CD14-positive monocyte (primary cell): Measurements from ENCODE around the gene RAB27B. TPM values are rescaled to one million over a fixed set of nuclear protein-coding genes. Genes with fewer than 3 reads are reported as not detected.

ENCODE experiments used
- DNase-seq, 3 donors: peaks; one replicate each; pipeline ENCODE4 v3.0.0-alpha.2; 2011 to 2022
- H2AFZ ChIP-seq: 2 replicates; pipeline ENCODE4 v1.6.0; 2012; ENCODE audit warnings: mild to moderate bottlenecking, low read depth, low read length, inconsistent platforms; ENCODE audit not compliant: insufficient read depth, poor library complexity, severe bottlenecking
- H3K27ac ChIP-seq, 2 donors: 1 replicate in 1 of 2; 2 replicates in 1 of 2; pipeline ENCODE4 v1.5.1; 2012 to 2013; ENCODE audit warnings: low read length in 2 of 2, control low read depth in 1 of 2, inconsistent platforms in 1 of 2, low read depth in 1 of 2, mild to moderate bottlenecking in 1 of 2
- H3K27me3 ChIP-seq, 2 donors: one replicate each; pipeline versions ENCODE4 v1.6.0 to v1.6.1; 2011 to 2013; ENCODE audit warnings: low read length in 2 of 2; ENCODE audit not compliant: control insufficient read depth in 2 of 2, insufficient read depth in 2 of 2
- H3K36me3 ChIP-seq, 2 donors: replicated peaks in 1 of 2; 1 replicate in 1 of 2; 2 replicates in 1 of 2; pipeline versions ENCODE4 v1.5.1 to v1.6.1; 2012 to 2013; ENCODE audit warnings: low read length in 2 of 2, control low read depth in 1 of 2, inconsistent platforms in 1 of 2, mild to moderate bottlenecking in 1 of 2; ENCODE audit not compliant: insufficient read depth in 2 of 2, control insufficient read depth in 1 of 2
- H3K4me1 ChIP-seq, 2 donors: 1 replicate in 1 of 2; 2 replicates in 1 of 2; pipeline versions ENCODE4 v1.5.1 to v1.6.1; 2012 to 2013; ENCODE audit warnings: low read length in 2 of 2, control low read depth in 1 of 2, inconsistent platforms in 1 of 2, mild to moderate bottlenecking in 1 of 2, moderate library complexity in 1 of 2; ENCODE audit not compliant: insufficient read depth in 2 of 2, control insufficient read depth in 1 of 2
- H3K4me2 ChIP-seq: replicated peaks from 2 replicates; pipeline ENCODE3; 2012; ENCODE audit warnings: low read length, moderate library complexity, mild to moderate bottlenecking; ENCODE audit not compliant: poor library complexity, severe bottlenecking; ENCODE audit errors: extremely low read depth
- H3K4me3 ChIP-seq, 3 experiments: fragments of 200-600 bp in 1 of 3; sonication (generic) in 1 of 3; replicated peaks in 1 of 3; 1 replicate in 2 of 3; 2 replicates in 1 of 3; pipeline ENCODE4 v1.5.1; 2011 to 2013; ENCODE audit warnings: low read length in 3 of 3, mild to moderate bottlenecking in 3 of 3, control low read depth in 2 of 3, low read depth in 2 of 3, inconsistent platforms in 1 of 3, moderate library complexity in 1 of 3
- H3K79me2 ChIP-seq: 2 replicates; pipeline ENCODE4 v1.6.0; 2012; ENCODE audit warnings: mild to moderate bottlenecking, control low read depth, inconsistent platforms, low read length, moderate library complexity; ENCODE audit not compliant: insufficient read depth
- H3K9ac ChIP-seq: 2 replicates; pipeline ENCODE4 v1.6.0; 2017; ENCODE audit warnings: low read length, mild to moderate bottlenecking; ENCODE audit not compliant: insufficient read depth, poor library complexity, severe bottlenecking
- H3K9me3 ChIP-seq, 2 donors: replicated peaks in 1 of 2; 1 replicate in 1 of 2; 2 replicates in 1 of 2; pipeline versions ENCODE4 v1.5.1 to v1.6.1; 2012 to 2013; ENCODE audit warnings: low read length in 2 of 2, control low read depth in 1 of 2; ENCODE audit not compliant: control insufficient read depth in 1 of 2, insufficient read depth in 1 of 2
- H4K20me1 ChIP-seq: 2 replicates; pipeline ENCODE4 v1.6.0; 2012; ENCODE audit warnings: mild to moderate bottlenecking, low read length, control low read depth, moderate library complexity; ENCODE audit not compliant: insufficient read depth
- H3K27ac Mint-ChIP-seq, 7 donors: one replicate each; pipeline ENCODE4 v1.8.0; 2020; ENCODE audit warnings: mild to moderate bottlenecking in 7 of 7, mixed read lengths in 7 of 7, moderate library complexity in 6 of 7, inconsistent platforms in 2 of 7
- H3K27me3 Mint-ChIP-seq, 3 donors: one replicate each; pipeline ENCODE4 v1.8.0; 2021 to 2022; ENCODE audit warnings: low read depth in 3 of 3, mild to moderate bottlenecking in 3 of 3, mixed read lengths in 3 of 3, moderate library complexity in 3 of 3, inconsistent platforms in 1 of 3
- H3K36me3 Mint-ChIP-seq, 2 donors: one replicate each; pipeline ENCODE4 v1.8.0; 2020; ENCODE audit warnings: mixed read lengths in 2 of 2, inconsistent platforms in 1 of 2, mild to moderate bottlenecking in 1 of 2
- H3K4me1 Mint-ChIP-seq: one replicate; pipeline ENCODE4 v1.8.0; 2020; ENCODE audit warnings: mild to moderate bottlenecking, mixed read lengths
- H3K4me3 Mint-ChIP-seq, 2 donors: one replicate each; pipeline ENCODE4 v1.8.0; 2020; ENCODE audit warnings: mild to moderate bottlenecking in 2 of 2, mixed read lengths in 2 of 2, moderate library complexity in 1 of 2
- H3K9me3 Mint-ChIP-seq, 7 donors: one replicate each; pipeline ENCODE4 v1.8.0; 2020 to 2022; ENCODE audit warnings: mixed read lengths in 7 of 7, mild to moderate bottlenecking in 6 of 7, moderate library complexity in 6 of 7, inconsistent platforms in 2 of 7
- WGBS: methylation state at CpG from one replicate; pipeline ENCODE4 v1.1.5; 2013; ENCODE audit warnings: missing lambda C conversion rate; ENCODE audit not compliant: insufficient coverage; 5-methylcytosine and 5-hydroxymethylcytosine counted together
- intact Hi-C, 2 donors: fragments of 100-400 bp; cut with micrococcal nuclease; formaldehyde crosslinking; loops; one replicate each; pipeline versions ENCODE4 v1.15.0 to v1.15.1; 2023
- polyA plus RNA-seq, 3 donors: library from polyadenylated mRNA; depleted of rRNA in 1 of 3; unstranded in 2 of 3; stranded (reverse) in 1 of 3; fragments of 300-500 nt in 2 of 3; fragments of >200 nt in 1 of 3; fragmentation: Illumina TruSeq in 2 of 3; gene quantifications; 1 replicate in 2 of 3; 2 replicates in 1 of 3; pipeline ENCODE4 v1.2.3, GENCODE V29; 2012 to 2021
- TF ChIP-seq, protein P1 (sequence below): fragments of 200-600 bp; IDR thresholded peaks from one replicate; pipeline ENCODE4 v1.8.0; 2022; ENCODE audit warnings: antibody characterized with exemption, mild to moderate bottlenecking

The RAB27B gene
- polyA plus RNA-seq, 3 donors, result 0.11 to 0.13 TPM; not detected in 1

DNA sequence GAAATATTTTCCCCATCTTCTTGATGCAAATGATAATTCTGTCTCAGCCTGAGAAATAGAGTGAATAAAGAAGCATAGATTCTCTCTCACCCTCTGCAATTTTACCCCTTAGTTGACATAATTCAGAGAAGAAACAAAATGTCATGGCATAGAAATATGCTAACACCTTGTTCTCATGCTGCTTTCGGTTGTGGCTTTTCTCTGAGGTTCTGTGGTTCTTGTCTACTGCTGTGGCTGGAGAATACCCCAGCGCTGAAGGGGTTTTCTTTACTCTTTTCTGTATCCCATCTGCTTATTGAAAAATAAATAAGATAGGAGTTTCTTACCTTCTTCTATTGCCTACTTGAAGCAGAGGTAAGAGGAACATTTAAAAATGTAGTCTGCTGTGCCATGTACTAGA, 15.4 kb upstream of the RAB27B start:
- Histone ChIP-seq H3K4me1 (no peaks in the 10 kb centered on the region), H3K4me2 (no peak overlapping the region), H3K9ac (no peak overlapping the region), H3K36me3 (no peaks in the 10 kb centered on the region), H3K27me3 (no peaks in the 10 kb centered on the region), H3K27ac (no peak overlapping the region), H3K9me3 (no peaks in the 10 kb centered on the region), H4K20me1 (no peaks in the 10 kb centered on the region), H3K79me2 (no peaks in the 10 kb centered on the region), H3K4me3 (no peak overlapping the region), H2AFZ (no peak overlapping the region)
- Mint-ChIP-seq H3K36me3 (no peaks in the 10 kb centered on the region), H3K4me3 (no peak overlapping the region), H3K27ac (no peak overlapping the region), H3K4me1 (no peaks in the 10 kb centered on the region), H3K27me3 (peaks cover 0 to 2% (median 2%) of the 10 kb centered on the region in 3 donors), H3K9me3 (no peaks in the 10 kb centered on the region)
- no peak for DNase-seq
- intact Hi-C loops, result no loop called here
- TF ChIP-seq, protein P1, sequence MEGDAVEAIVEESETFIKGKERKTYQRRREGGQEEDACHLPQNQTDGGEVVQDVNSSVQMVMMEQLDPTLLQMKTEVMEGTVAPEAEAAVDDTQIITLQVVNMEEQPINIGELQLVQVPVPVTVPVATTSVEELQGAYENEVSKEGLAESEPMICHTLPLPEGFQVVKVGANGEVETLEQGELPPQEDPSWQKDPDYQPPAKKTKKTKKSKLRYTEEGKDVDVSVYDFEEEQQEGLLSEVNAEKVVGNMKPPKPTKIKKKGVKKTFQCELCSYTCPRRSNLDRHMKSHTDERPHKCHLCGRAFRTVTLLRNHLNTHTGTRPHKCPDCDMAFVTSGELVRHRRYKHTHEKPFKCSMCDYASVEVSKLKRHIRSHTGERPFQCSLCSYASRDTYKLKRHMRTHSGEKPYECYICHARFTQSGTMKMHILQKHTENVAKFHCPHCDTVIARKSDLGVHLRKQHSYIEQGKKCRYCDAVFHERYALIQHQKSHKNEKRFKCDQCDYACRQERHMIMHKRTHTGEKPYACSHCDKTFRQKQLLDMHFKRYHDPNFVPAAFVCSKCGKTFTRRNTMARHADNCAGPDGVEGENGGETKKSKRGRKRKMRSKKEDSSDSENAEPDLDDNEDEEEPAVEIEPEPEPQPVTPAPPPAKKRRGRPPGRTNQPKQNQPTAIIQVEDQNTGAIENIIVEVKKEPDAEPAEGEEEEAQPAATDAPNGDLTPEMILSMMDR, result no peak
- no CpG with 5 or more reads among the region's 2 CpGs for WGBS

DNA sequence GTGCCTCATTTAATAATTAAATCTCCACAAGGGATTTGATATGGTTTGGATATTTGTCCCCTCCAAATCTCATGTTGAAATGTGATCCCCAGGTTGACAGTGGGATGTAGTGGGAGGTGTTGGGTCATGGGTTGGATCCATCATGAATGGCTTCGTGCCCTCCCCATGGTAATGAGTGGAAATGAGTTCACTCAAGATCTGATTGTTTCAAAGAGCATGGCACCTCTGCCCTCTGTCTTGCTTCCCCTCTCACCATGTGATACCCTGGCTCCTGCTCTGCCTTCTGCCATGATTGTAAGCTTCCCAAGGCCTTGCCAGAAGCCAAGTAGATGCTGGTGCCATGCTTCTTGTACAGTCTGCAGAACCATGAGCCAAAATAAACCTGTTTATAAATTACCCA, 15.0 kb upstream of the RAB27B start:
- H3K27me3 ChIP-seq, result no peaks in the 10 kb centered on the region
- peaks cover 0 to 2% (median 2%) of the 10 kb centered on the region in 3 donors for H3K27me3 Mint-ChIP-seq
- no peaks in the 10 kb centered on the region for H3K36me3 ChIP-seq
- no peaks in the 10 kb centered on the region for H3K9me3 ChIP-seq
- H3K9me3 Mint-ChIP-seq, result no peaks in the 10 kb centered on the region
- H3K4me1 ChIP-seq, result no peaks in the 10 kb centered on the region
- DNase-seq, result no peak
- WGBS, result no CpG with 5 or more reads among the region's 1 CpG
- TF ChIP-seq, protein P1, result no peak
- no peak overlapping the region for H3K27ac Mint-ChIP-seq
- H3K4me3 ChIP-seq, result no peak overlapping the region
- H3K4me2 ChIP-seq, result no peak overlapping the region
- no peaks in the 10 kb centered on the region for H3K36me3 Mint-ChIP-seq
- H3K4me3 Mint-ChIP-seq, result no peak overlapping the region
- intact Hi-C loops, result no loop called here
- H3K4me1 Mint-ChIP-seq, result no peaks in the 10 kb centered on the region
- no peaks in the 10 kb centered on the region for H3K79me2 ChIP-seq
- H3K9ac ChIP-seq, result no peak overlapping the region
- H3K27ac ChIP-seq, result no peak overlapping the region
- H4K20me1 ChIP-seq, result no peaks in the 10 kb centered on the region
- H2AFZ ChIP-seq, result no peak overlapping the region
